LNCAP (cell line): Measurements from ENCODE around the gene DKC1.

Experiments
- TF ChIP-seq, protein P1 (sequence below): fragments of 450-650 bp; IDR thresholded peaks from 2 replicates; pipeline ENCODE4 v1.5.1; 2017; ENCODE audit warnings: mild to moderate bottlenecking

The DKC1 gene

DNA sequence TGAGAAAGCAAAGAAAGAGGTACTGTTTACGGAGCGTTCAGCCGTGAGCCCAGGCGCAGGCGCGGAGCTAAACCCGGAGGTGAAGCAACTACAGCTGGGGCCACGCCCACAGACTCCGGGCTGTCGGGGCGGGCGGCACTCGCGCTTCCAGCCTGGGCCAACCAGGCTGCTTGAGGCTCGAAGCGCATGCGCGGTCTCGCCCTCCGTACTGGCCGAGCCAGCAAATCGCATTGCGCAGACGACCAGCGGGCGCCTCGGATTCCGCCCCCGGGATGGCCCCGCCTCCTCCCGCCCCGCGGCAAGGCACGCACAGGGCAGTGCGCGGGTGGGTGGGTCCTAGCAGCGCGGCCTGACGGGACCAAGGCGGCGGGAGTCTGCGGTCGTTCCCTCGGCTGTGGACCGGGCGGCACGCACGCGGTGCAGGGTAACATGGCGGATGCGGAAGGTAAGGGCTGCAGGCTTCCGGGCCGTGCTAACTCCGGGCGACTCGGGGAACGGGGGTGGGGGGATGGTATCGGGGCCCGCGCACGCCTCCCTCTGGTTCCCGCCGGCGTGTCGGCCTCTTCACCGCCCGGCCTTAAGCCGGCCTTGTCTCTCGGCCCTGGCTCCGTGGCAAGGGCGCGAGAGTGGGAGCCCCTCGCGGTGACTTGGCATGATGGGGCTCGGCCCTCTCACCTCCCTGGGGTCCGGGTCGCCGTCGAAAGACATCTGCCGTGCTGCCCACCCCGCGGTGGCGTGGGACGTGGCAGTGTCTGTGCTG is at the start of gene DKC1:
TSS of gene DKC1 (plus strand) at position 328 of the 760 bp plus-strand sequence. CDS start at position 430, 102 bp downstream.
- TF ChIP-seq, protein P1, sequence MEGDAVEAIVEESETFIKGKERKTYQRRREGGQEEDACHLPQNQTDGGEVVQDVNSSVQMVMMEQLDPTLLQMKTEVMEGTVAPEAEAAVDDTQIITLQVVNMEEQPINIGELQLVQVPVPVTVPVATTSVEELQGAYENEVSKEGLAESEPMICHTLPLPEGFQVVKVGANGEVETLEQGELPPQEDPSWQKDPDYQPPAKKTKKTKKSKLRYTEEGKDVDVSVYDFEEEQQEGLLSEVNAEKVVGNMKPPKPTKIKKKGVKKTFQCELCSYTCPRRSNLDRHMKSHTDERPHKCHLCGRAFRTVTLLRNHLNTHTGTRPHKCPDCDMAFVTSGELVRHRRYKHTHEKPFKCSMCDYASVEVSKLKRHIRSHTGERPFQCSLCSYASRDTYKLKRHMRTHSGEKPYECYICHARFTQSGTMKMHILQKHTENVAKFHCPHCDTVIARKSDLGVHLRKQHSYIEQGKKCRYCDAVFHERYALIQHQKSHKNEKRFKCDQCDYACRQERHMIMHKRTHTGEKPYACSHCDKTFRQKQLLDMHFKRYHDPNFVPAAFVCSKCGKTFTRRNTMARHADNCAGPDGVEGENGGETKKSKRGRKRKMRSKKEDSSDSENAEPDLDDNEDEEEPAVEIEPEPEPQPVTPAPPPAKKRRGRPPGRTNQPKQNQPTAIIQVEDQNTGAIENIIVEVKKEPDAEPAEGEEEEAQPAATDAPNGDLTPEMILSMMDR: no peak

DNA sequence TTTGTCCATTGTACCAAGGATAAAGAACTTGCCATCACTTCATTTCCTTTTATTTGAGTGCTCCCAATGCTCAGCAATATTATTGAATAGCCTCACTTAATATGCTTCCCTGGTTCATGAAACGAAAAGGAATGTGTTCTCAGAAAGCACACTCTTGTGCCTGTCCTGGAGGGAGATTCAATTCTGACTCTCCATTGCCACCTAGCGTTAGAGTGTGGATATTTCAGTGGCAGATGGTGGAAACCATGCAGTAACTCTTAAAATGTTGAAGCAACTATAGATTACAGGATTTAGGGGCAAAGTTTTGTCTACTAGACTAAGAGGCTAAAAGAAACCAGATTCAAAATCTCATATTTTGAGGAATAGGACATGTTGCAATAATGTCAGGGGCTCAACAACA is 47.7 kb upstream of the DKC1 start:
- TF ChIP-seq, protein P1: peak; percentile 54

DNA sequence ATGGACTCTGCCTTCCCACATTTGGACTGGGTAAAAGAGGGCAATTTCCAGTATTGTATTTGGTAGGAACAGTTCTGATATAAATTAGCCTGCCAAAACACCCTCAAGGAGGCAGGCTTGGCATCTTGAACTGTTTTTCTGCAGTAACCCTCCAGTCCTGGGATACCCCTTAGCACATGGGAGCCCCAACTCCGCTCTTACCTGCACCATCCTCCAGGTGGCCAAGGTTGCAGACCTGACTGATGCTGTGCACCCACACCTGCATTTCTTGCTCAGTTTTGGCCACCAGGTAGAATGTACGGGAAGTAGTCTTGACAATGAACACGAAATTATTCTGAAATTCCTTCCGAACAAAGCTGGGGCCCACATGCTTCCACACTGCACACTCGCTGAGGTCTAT is 46.8 kb upstream of the DKC1 start:
- TF ChIP-seq, protein P1: no peak

DNA sequence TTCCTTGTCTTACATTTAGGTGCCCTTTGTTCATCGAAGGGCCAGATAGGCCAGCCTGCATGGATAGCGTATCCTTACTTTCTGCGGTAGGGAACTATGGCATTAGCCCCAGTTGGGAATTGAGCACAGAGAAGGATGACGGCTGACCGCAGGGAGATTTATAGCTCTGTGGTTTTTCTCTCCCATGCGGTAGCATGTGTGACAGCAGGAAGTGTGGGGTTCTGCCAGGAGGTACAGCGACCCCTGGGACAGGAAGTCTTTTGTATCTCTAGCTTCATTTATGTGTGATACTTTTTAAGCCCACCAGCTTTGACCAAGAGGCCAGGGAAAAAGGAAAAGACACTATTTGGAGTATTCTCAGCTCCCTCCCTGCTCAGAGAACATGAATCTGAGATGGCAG is 44.8 kb upstream of the DKC1 start:
- TF ChIP-seq, protein P1: no peak

DNA sequence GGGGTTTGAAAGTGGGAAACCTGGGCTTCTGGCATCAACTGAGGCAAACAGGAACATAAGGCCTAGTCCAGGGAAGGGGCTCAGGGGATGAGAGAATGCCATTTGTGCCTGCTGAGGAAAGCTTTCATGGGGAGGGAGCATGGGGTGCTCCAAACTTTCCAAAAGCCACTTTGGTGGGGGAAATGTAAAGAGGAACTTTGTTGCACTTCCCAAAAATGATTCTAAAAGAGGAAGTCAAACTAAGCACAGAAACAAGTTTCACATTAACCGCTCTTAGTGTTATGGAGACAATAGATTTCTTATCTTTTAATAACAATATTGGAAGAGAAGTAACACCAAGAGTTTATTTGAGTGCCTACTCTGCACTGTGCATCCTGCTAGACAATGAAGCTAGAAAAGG is 44.0 kb upstream of the DKC1 start:
- TF ChIP-seq, protein P1: no peak

DNA sequence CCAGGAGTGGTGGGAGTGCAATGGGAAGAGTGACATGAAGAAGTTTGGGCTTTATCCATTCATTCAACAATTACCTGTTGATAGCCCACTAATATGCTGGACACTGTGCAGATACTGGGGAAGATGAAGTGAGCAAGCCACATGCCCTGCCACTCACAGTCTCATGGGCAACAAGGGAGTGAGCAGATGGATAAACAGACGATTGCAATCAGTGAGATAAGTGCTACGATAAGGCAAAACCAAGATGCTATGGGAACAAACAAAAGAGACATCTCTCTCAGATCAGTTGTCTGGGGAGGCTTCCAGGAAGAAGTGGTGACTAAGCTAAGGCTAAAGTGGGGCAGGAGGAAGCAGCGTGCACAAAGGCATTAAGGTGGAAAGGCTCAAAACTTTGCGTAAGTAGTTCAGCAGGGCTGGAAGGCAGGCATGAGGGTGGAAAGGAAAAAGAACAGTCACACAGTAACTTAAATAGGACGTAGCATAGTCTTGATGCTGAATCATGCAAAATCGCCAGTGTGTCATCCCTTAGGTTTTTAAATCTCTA is 43.5 kb upstream of the DKC1 start:
- TF ChIP-seq, protein P1: no peak

DNA sequence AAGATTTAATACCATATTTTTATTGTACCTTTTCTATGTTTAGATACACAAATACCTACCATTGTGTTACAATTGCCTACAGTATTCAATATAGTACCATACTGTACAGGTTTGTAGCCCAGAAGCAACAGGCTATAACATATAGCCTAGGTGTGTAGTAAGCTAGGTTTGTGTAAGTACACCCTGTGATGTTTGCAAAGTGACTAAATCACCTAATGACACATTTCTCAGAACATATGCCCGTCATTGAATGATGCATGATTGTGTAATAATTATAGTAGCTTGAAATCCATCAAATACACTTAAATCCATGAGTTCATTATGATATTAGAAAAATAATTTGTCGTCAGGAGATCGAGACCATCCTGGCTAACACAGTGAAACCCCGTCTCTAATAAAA is 42.6 kb upstream of the DKC1 start:
- TF ChIP-seq, protein P1: no peak
